GM19025 (cell line): ENCODE data around the gene GNA15.

ENCODE experiments used
- ATAC-seq: cut with Tn5 transposase; IDR thresholded peaks from one replicate; pipeline ENCODE4 v1.9.1; 2021; ENCODE audit warnings: mild to moderate bottlenecking, low read depth, moderate library complexity; ENCODE audit not compliant: unreplicated experiment

Gene GNA15

DNA sequence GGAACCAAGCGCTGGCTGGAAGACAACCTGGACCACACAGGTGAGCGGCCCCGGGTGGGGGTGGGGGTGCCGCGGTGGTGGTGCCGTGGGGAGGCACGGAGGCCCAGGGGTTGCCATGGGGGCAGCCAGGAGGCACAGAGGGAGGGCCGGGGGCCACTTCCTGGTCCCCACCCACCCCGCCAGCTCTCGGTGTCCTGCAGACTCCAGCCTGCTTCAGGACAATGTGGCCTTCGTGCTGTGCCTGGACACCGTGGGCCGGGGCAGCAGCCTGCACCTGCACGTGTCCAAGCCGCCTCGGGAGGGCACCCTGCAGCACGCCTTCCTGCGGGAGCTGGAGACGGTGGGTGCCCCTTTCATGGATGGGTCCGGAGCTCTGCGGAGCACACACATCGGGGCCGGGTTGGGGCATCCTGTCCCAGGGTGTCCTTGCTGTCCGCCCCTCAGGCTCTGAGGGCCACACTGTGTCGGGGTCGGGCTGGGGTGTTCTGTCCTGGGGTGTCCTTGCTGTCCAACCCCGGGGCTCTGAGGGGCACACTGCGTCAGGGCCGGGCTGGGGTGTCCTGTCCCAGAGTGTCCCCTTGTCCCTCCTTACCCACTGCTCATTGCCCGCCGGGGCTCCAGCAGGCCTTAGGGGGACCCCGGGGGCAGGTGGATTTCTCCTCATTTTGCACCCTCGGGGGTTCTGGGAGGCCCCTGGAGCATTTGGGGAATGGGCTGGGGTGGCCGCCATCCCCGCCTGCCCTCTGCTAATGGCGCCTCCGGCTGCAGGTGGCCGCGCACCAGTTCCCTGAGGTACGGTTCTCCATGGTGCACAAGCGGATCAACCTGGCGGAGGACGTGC is 68.2 kb downstream of the GNA15 start:
- no peak for ATAC-seq

DNA sequence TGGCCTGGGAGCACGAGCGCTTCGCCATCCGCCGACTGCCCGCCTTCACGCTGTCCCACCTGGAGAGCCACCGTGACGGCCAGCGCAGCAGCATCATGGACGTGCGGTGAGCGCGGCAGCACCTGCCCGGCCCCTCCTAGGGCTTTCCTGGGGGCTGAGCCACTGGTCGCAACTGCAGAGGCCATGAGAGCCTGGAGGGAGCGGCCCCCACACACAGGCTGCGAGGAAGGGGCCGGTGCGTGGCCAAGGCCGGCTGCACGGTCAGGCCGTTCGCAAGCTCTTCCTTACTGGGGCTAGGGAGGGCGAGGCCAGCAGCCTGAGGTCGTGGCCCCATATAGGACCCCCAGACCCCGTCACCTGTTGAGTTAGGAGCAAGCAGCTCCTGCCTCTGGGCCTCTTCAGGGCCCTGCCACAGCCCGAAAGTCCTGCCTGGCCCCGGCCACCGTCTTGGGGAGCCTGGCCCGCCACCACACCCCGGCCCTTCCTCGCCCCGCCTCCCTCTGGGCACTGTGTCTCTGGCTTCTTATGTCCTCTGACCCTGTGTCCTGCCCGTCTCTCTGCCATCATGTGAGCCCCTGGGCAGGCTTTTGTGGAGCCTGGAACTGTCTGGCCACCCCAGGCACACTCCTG is 68.9 kb downstream of the GNA15 start:
- ATAC-seq: no peak

DNA sequence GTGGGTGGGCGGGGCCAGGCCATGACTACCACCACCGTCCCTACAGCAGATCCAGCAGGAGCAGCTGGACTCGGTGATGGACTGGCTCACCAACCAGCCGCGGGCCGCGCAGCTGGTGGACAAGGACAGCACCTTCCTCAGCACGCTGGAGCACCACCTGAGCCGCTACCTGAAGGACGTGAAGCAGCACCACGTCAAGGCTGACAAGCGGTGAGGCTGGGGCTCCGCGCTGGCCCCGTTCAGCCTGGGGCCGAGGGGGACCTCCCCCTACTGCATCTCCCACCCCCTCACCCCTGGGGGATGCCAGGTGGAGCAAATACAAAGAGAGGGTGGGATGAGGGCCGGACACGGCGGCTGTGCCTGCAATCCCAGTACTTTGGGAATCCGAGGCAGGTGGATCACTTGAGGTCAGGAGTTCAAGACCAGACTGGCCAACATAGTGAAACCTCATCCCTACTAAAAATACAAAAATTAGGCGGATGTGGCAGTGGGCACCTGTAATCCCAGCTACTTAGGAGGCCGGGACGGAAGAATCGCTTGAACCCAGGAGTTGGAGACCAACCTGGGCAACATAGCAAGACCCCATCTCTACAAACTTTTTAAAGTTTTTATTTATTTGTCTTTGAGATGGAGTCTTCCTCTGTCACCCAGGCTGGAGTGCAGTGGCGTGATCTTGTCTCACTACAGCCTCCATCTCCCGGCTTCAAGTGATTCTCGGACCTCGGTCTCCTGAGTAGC is 70.6 kb downstream of the GNA15 start:
- no peak for ATAC-seq

DNA sequence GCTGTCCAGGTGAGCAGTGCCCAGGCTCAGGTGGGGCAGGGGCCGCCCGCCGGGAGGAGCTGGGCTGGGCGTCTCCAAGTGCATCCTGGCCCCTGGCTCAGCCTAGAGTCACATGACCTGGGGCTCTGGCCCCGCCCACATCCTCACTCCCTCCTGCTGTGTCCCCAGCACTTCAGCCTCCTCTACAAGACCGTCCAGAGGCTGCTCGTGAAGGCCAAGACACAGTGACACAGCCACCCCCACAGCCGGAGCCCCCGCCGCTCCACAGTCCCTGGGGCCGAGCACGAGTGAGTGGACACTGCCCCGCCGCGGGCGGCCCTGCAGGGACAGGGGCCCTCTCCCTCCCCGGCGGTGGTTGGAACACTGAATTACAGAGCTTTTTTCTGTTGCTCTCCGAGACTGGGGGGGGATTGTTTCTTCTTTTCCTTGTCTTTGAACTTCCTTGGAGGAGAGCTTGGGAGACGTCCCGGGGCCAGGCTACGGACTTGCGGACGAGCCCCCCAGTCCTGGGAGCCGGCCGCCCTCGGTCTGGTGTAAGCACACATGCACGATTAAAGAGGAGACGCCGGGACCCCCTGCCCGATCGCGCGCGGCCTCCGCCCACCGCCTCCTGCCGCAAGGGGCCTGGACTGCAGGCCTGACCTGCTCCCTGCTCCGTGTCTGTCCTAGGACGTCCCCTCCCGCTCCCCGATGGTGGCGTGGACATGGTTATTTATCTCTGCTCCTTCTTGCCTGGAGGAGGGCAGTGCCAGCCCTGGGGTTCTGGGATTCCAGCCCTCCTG is 71.8 kb downstream of the GNA15 start:
- ATAC-seq: no peak

DNA sequence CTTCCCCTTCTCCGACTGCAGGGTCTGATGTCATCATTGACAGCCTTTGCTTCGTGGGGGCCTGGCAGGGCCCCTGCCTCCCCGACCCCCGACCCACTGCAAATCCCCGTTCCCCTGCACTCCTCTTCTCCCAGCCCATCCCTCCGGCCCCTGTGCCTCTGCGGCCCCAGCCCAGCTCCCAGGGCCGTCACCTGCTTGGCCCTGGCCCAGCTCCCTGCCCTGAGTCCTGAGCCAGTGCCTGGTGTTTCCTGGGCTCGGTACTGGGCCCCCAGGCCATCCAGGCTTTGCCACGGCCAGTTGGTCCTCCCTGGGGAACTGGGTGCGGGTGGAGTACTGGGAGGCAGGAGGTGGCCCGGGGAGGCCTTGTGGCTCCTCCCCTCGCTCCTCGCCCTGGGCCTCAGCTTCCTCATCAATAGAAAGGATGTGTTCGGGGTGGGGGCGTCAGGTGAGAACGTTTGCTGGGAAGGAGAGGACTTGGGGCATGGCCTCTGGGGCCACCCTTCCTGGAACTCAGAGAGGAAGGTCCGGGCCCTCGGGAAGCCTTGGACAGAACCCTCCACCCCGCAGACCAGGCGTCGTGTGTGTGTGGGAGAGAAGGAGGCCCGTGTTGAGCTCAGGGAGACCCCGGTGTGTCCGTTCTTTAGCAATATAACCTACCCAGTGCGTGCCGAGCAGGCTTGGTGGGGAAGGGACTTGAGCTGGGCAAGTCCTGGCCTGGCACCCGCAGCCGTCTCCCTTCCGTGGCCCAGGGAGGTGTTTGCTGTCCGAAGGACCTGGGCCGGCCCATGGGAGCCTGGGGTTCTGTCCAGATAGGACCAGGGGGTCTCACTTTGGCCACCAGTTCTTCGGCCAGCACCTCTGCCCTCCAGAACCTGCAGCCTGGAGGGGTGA is 72.7 kb downstream of the GNA15 start:
- ATAC-seq: no peak

DNA sequence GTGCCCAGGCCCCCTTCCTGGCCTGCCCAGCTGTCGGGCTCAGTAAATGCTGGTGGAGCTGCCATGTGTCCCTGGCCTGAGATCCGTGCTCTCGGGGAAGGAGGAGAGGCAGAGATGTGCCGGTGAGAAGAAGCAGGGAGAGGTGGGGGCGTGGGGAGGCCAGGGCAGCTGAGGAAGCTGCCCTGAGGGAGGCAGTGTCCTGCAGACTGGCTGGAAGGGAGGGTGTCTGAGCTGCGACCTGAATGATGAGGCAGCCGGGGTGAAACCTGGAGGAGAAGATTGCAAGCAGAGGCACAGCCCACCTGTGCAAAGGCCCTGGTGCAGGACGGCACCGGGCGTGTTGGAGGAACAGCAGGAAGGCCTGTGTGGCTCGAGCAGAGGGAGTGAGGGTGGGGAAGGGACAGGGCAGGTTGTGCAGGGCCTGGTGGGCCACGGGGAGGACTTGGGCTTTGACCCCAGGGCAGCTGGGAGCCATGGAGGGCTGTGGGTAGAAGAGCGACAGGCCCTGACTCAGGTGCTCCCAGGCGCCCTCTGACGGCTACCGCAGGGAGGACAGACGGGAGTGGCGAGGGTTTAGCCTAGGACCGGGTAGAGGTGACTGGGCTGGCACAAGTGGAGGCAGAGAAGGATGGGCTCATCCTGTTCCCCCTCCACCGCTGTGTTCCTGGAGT is 74.6 kb downstream of the GNA15 start:
- ATAC-seq: no peak

DNA sequence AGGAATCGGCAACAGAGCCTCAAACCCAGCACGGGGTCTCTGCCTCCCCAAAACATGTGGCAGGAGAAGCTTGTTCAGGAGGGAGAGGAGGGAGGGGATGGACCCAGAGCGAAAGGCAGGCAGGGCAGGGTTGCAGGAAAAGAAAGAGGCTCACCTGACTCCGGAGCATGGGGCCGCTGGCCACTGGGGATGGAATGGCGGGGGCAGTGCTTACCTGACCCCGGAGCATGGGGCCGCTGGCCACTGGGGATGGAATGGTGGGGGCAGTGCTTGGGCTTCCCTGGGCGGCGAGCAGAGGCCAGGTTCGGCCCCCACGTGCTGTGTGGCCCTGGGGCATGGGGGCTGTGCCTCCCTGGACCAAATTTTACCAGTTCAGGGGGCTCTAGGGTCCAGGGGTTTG is 75.4 kb downstream of the GNA15 start:
- no peak for ATAC-seq

DNA sequence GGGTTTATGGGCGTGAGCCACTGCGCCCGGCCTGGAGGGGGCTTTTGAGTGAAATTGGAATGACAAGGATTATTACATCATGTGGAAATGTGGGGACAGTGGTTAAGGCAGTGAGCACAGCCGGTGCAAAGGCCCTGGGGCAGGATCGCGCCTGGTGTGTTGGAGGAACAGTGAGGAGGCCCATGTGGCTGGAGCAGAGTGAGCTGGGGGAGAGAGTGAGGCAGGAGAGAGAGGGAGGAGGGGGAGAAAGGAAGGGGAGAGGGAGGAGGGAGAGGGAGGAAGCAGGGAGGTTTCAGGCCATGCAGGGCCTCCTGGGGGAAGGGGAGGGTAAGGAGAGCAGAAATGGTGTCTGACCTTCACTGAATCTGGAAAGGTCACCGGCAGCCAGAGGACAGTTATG is 77.3 kb downstream of the GNA15 start:
- no peak for ATAC-seq
